ENCODE data around the gene PEX14. TPM values are rescaled to one million over a fixed set of nuclear protein-coding genes. Genes with fewer than 3 reads are reported as not detected.

The PEX14 gene
- total RNA-seq, 6 experiments from 2014 or later: 10.5 to 26.5 (median 16.5) TPM

GRCh38 chr1:10678852-10679251 lies 204.1 kb downstream of the PEX14 start:
- no peaks in the 10 kb centered on the region for H3K27me3 ChIP-seq
- H3K36me3 ChIP-seq: no peaks in the 10 kb centered on the region
- peaks cover 0 to 41% (median 10%) of the 10 kb centered on the region in 4 donors for H3K4me1 ChIP-seq
- intact Hi-C loops (cut with DNase I): no loop called here
- 90% methylated on average over 6 of the region's 11 CpGs for WGBS (ENCODE audit: insufficient coverage, low coverage, low lambda C conversion rate, missing lambda C conversion rate)
- H3K27ac ChIP-seq: no peak overlapping the region
- H3K4me3 ChIP-seq: no peak overlapping the region
- ATAC-seq: no peak
- TF ChIP-seq CTCF (IDR thresholded peaks at IDR 0.05) (no peak), POLR2A (IDR thresholded peaks at IDR 0.05) (no peak)
- DNase-seq: no peak
- H3K9me3 ChIP-seq: no peaks in the 10 kb centered on the region

GRCh38 chr1:10679496-10680220 lies 204.9 kb downstream of the PEX14 start:
- 39% methylated on average over 4 of the region's 9 CpGs for WGBS (ENCODE audit: insufficient coverage, low coverage, low lambda C conversion rate, missing lambda C conversion rate)
- H3K4me1 ChIP-seq: peaks cover 0 to 39% (median 10%) of the 10 kb centered on the region in 4 donors
- intact Hi-C loops (cut with DNase I): no loop called here
- no peaks in the 10 kb centered on the region for H3K9me3 ChIP-seq
- H3K4me3 ChIP-seq: no peak overlapping the region
- no peak for TF ChIP-seq POLR2A (IDR thresholded peaks at IDR 0.05)
- no peak for TF ChIP-seq CTCF (IDR thresholded peaks at IDR 0.05)
- no peaks in the 10 kb centered on the region for H3K36me3 ChIP-seq
- no peak overlapping the region for H3K27ac ChIP-seq
- no peak for DNase-seq
- peak in 1 of 4 donors; percentile 26 for ATAC-seq
- no peaks in the 10 kb centered on the region for H3K27me3 ChIP-seq

Small RNA genes lying within 50 kb of the gene (small RNA-seq; reads per million reads assigned to genes)
- 0 reads per million in 2 experiments for gene RN7SL614P

Other genes starting within 250 kb of the PEX14 start
- 100 to 1,000 TPM in 1 of 6 experiments, 10 to 100 TPM in 5; 51.9 to 151 (median 72.0) TPM for gene PGD, start 75.9 kb upstream of the PEX14 start, total RNA-seq
- gene CENPS, start 44.5 kb upstream of the PEX14 start, total RNA-seq: 1 to 10 TPM; 1.8 to 9.3 (median 5.7) TPM
- gene CORT, start 24.9 kb upstream of the PEX14 start, total RNA-seq: under 1 TPM in 1 of 6 experiments, not detected in 5; 0.17 TPM
- 10 to 100 TPM; 14.1 to 24.8 (median 16.9) TPM for gene DFFA, start 2.4 kb upstream of the PEX14 start, total RNA-seq